ENCODE measurements around the gene MAML2. TPM values are rescaled to one million over a fixed set of nuclear protein-coding genes. Genes with fewer than 3 reads are reported as not detected.

MAML2 gene
- polyA plus RNA-seq, 3 donors: 0.57 to 7.6 (median 1.2) TPM

- no peak overlapping the region for H3K4me3 Mint-ChIP-seq
- no peak for DNase-seq
- intact Hi-C loops (cut with micrococcal nuclease): loop anchor here in 1 of 2 donors (5.0 kb wide), 1 partner anchor 83 kb away; the partner anchor contains the start of gene MAML2
Measured at GRCh38 chr11:96259134-96259830, 83.7 kb downstream of the MAML2 start.

More at GRCh38 chr11:96259134-96259830, 83.7 kb downstream of the MAML2 start:
- no peak overlapping the region for H3K9ac ChIP-seq (ENCODE audit: insufficient read depth, low read length, poor library complexity, severe bottlenecking)
- peak overlapping the region; percentile 37 to 94 (median 89) for H3K27ac Mint-ChIP-seq
- H3K4me2 ChIP-seq (replicated peaks; ENCODE audit: extremely low read depth, low read length, poor library complexity, severe bottlenecking): no peak overlapping the region
- H3K4me3 ChIP-seq (replicated peaks in 1 of 3; ENCODE audit: low read depth in 2 of 3, low read length in 3 of 3): no peak overlapping the region
- no peaks in the 10 kb centered on the region for H3K36me3 Mint-ChIP-seq
- H3K79me2 ChIP-seq (ENCODE audit: insufficient read depth, low read length): no peaks in the 10 kb centered on the region
- H3K9me3 ChIP-seq (replicated peaks in 1 of 2; ENCODE audit: control insufficient read depth in 1 of 2, insufficient read depth in 1 of 2, low read length in 2 of 2): no peaks in the 10 kb centered on the region
- H4K20me1 ChIP-seq (ENCODE audit: insufficient read depth, low read length): no peaks in the 10 kb centered on the region
- TF ChIP-seq CTCF (IDR thresholded peaks at IDR 0.05): no peak
- H3K27ac ChIP-seq (ENCODE audit: low read depth in 1 of 2, low read length in 2 of 2): peak overlapping the region in 1 of 2 donors; percentile 86
- WGBS (ENCODE audit: insufficient coverage): no CpG with 5 or more reads among the region's 4 CpGs
- H3K27me3 ChIP-seq (ENCODE audit: control insufficient read depth in 2 of 2, insufficient read depth in 2 of 2, low read length in 2 of 2): no peaks in the 10 kb centered on the region
- H3K4me1 ChIP-seq (ENCODE audit: control insufficient read depth in 1 of 2, insufficient read depth in 2 of 2, low read length in 2 of 2): peaks cover 74 to 87% of the 10 kb centered on the region in 2 donors
- H3K36me3 ChIP-seq (replicated peaks in 1 of 2; ENCODE audit: control insufficient read depth in 1 of 2, insufficient read depth in 2 of 2, low read length in 2 of 2): no peaks in the 10 kb centered on the region
- H3K9me3 Mint-ChIP-seq: peaks cover 0 to 2% (median 0%) of the 10 kb centered on the region in 7 donors
- no peaks in the 10 kb centered on the region for H3K27me3 Mint-ChIP-seq (ENCODE audit: low read depth in 3 of 3)
- H2AFZ ChIP-seq (ENCODE audit: insufficient read depth, low read depth, low read length, poor library complexity, severe bottlenecking): no peak overlapping the region
- H3K4me1 Mint-ChIP-seq: peaks cover 83% of the 10 kb centered on the region
